NCI-H2227 treated with DMSO at 0.1 percent for 48 hours (cell line): ENCODE measurements around the gene ADARB2.

Experiments
- DNase-seq: peaks from one replicate; lab custom pipeline; 2025; lab: John Stamatoyannopoulos, UW

The ADARB2 gene

DNA sequence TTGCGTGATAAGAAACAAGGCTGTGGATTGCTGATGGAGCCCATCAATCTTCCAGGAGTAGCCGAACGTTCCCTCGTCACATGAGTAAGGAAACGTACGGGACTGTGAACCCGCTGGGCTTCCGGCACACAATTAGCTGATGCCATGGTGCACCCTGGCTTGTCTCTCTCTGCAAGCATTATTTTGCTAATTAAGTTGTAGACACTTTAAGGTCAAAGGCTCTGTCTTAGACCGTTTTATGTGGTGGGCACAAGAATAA is 50.9 kb downstream of the ADARB2 start:
- DNase-seq, result no peak

DNA sequence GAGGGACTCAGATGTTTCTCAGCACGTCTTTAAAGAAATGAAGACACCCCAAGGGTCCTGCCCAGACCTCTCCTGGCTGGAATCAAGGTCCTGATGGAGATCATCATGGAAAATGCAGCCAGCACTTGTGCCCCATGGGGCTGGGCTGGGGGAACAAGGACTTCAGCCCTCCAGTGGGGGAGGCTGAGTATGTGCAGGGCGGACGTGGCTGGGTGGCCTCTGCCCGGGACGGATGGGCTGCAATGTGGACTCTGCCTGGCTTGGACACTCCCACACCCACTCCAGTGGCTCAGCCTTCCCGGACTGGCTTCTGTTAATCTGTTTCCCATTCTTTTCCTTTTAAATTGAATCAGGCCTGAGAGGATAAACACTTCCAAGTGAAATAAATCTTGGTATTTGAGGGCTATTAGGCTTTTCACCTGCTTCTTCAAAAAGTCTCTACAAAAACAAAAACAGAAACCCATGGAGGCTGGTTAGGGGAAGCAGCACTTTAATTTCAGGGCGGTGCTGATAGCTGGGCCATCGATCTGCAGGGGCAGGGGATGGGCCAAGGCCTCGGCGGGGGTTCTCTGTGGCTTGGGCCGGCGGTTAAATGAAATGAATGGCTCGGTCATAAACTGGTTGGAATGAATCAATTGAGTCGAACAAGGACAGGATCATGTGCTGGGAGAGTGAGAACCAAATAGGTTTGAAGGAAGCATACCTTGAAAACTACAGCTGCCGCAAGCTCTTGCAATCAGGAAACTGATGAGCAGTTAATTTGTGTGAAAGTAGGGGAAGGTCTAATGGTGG is 51.4 kb downstream of the ADARB2 start:
- DNase-seq, result no peak

DNA sequence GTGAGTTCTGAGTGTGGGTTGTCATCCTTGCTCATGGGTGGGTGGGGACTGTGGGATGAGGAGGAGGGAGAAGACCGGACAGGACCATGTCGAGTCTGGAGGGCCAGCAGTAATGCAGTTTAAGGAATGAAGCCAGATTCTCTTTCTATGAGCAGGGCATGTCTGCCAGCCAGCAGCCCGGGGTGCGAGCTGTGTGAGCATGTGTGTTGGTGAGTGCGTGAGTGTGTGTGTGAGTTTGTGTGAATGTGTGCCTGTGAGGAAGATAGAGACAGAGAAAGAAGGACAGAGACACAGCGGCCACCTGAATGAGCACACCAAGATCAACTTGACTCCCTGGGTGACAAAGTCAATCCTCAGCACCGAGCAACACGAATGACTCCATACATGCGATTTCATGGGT is 52.3 kb downstream of the ADARB2 start:
- DNase-seq, result no peak

DNA sequence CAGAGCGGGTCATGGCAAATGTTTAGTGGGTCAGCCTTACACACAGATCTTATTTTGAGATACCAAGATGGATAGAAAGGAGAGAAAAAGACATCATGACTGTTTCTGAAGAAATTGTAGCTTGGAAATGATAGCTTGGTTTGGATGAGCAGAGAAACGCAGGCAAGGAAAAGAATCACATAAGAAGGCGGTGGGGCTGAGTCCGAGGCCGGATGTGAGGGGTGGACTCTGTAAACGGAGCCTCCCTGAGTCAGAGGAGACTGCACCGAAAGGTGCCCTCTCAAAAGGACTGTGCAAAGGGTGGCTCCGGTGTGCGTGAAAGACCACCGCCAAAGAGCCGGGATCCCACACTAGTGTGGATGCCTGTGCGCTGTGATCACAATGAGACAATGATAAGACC is 53.7 kb downstream of the ADARB2 start:
- DNase-seq, result no peak

DNA sequence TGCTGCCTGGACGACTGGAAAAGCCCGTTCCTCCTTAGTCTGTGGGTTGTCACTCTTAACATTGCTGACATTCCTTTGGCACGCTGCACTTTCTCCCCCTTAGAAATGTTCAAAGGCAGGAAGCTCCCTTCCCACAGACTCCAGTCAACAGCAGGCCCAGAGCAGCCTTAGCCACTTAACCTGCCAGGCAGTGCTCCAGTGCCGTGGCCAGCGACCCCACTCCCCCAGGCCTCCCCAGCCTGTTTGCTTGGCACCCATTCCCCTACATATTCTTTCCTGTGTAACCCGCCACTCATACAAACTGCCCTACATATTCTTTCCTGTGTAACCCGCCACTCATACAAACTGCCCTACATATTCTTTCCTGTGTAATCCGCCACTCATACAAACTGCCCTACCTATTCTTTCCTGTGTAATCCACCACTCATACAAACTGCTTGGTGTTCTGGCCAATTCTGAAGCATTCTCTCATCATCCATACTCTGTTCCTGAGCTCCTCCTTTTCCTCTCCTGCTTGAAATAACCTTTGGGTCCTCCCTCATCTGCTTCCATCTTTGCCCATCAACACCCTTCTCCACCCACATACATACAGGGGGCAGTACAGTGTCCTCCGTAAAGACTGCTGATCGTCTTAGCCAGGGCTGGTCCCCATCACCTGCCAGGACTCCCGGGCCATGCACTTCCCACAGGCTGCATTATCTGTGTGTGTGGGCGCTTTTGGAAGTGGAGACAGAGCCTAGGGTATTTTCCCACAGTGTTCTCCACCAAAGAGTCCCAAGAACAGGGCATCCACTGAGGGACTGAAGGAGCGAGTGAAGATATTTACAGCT is 57.3 kb downstream of the ADARB2 start:
- DNase-seq, result no peak

DNA sequence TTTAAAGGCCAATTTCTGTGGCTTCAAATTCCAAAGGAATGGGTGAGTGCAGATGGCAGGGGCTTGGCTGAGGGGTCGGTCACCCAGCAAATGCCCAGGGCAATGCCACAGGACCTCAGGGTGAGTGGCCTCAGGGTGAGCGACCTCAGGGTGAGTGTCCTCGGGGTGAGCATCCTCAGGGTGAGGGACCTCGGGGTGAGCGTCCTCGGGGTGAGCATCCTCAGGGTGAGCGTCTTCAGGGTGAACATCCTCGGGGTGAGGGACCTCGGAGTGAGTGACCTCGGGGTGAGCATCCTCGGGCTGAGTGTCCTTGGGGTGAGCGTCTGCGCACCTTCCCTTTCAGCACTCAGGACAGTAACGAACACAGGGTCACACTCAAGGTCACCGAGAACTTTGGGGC is 59.2 kb downstream of the ADARB2 start:
- no peak for DNase-seq

DNA sequence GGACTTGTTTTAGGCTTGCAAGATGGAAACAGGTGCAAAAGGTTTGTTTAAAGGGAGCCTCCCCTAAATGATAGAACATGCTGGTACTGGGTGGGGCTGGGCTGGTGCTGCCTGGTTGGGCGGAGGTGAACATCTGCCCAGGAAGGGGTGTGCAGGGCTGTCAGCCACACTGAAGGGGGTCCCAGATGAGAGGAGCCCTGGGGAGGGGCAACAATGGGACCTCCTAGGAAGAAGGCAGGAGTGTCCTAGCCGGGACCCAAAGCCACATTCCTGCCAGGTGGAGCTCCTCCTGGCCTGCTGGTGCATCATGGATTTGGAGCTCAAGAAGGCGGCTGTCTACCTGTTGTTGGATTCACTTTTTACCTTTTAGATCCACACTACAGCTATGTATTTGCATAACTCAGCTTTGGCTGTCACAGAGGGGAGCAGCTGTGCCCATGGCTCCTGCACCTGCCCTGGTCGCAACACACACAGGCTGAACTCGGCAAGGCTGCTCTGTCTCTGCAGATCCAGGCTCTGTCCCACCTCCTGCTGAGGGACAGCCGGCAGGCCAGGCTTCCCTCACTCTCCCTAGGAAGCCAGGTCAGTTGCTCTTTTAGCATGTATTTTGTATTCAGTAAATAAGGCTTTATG is 59.9 kb downstream of the ADARB2 start:
- no peak for DNase-seq

DNA sequence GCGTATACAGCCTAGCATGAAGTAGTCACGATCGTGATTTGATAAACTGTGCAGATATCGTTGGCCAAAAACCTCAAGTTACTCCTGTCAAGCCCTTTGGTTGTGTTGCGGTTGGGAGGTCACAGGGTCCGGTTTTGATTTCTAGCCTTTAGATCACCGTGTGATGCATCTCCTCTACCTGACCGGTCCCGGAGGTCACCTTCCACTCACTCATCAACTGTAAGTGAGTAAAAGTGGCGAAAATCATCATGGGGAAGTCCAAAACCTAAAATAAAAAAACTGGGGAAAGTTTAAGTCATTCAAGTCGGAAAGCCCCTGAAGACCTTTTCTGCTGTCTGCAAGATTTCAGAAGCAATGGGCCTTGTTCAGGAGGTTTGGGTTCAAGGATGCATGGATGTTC is 62.8 kb downstream of the ADARB2 start:
- no peak for DNase-seq

DNA sequence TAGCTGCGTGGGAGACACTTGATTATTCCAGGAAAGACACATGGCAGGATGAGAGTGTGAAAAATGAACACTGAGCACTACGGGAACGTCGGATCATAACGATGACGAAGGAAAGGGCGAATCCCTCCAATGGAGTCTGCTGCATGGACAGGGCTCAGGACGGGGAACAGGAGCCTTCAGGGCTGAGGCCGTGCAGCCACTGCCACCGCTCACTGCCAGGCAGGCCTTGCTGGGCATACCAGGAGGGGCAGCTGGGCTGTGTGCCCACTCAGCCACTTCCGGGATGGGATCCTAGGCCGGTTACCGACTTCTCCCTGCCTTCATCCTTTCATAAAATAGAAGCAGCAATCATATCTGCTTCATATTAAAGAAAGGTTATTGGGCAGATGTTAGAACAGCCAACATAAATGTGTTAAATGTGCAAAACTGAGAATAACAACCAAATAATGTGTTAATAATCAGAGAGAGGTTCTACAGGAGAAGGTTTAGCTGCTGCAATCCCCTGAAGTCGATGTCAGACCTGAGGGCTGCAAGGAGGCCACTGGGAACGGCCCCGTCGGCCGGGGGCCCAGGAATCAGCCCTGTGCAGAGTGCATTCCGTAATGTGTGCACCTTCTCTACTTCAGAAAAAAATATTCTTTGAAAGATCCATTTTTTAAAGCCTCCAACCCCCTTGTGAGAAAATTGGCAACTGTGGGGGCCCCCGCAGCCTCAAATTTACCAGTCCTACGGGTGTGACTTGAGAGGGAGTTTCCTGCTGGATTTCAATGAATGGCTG is 63.6 kb downstream of the ADARB2 start:
- no peak for DNase-seq

DNA sequence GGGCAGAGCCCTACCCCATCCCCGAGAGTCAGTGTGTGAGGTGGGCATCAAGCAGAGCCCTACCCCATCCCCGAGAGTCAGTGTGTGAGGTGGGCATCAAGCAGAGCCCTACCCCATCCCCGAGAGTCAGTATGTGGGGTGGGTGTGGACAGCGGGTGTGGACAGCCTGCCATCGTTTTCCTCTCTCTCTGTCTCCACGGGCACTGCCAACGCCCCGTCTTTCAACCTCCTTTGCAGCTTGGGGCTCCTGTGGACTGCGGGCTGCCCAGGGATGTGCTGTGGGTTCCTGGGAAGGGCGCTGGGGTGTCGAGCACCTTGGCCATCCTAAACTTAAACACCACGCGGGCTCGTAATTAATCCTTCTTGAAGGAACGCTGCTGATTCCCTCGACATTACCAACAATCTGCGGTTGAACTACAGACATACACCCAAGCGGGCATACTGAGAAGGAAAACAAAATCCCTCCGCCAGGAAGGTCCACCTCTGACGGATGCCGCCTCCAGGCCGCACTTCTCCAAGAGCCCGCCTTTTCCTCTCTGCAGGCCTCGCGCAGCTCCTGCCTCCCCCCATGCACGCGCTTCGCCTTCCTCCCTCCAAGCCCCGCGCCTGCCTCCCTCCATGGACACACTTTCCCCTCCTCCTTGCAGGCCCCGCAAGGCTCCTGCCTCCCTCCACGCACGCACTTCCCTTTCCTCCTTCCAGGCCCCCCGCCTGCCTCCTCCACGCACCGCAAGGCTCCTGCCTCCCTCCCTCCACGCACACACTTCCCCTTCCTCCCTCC is 65.1 kb downstream of the ADARB2 start:
- no peak for DNase-seq

DNA sequence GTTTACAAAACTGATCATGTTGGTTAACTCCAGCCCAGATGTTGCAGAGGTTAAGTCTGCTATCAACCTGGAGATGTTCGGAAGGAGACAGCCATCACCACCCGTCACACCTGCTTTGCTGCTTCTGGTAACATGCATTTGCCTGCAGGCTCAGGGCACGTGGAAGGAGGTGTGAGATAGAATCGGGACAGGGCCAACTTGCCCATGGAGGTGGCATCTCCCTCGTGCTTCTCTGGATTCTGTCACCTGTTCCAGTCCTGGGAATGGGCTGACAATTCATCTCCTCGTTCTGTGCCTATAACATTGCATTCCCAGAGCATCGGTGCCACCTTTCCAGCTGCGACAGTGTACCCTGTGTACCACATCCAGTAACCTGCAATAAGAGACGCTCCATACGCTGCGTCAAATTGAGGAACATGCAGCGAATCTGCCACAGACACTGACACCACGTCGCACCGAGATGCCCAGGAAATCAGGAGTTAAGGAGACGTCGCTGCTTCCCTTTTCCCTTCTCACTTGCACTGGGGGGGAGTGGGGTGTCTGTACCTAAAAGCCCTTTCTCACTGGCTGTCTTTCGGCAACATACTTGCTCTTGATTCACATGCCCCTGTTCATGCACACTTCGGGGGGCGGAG is 65.8 kb downstream of the ADARB2 start:
- no peak for DNase-seq

DNA sequence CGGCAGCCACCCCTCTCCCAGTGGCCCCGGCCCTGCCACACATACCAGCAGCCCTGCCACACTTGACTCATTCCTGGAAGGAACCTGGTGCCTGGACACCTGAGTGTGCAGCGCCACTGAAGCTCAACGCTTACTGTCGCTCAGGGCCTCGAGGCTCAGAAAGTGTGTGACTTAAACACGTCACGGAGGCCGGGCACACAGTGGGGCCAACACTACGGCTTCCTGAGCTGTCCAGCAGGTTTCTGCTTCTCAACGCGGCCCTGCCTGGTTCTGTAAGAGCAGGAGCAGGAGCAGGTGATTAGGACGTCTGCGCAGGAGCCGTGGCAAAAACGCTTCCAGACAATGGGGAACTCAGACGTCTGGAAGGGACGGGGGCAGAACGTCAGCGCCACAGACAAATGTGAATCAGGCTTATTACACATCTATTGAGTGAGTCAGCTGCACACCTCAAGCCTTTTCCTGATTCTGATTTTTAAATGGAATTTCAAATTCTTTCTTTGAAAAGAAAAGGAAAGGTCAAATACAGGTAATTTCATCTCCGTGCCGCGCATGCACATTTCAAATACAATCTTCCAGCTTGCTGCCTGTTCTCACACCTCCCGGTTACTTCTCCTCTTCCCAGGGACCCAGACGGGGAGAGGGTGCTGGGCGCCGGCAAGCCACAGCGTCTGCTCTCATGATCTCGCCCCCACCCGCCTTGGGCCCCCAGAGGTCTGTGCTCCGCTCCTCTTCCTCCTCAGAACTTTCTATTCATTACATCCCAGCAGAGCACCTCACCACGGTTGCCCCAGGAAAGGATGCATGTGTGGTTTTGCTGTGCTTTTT is 66.6 kb downstream of the ADARB2 start:
- no peak for DNase-seq

DNA sequence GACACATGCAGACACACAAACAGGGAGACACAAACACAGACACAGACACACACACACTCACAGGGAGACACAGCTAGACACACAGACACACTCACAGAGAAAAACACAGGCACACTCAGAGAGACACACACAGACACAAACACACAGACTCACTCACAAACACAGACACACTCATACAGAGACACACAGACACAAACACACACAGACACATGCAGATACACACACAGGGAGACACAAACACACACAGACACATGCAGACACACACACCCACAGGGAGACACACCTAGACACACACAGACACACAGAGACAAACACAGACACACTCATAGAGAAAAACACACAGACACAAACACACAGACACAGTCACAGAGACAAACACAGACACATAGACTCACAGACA is 67.9 kb downstream of the ADARB2 start:
- DNase-seq, result no peak

DNA sequence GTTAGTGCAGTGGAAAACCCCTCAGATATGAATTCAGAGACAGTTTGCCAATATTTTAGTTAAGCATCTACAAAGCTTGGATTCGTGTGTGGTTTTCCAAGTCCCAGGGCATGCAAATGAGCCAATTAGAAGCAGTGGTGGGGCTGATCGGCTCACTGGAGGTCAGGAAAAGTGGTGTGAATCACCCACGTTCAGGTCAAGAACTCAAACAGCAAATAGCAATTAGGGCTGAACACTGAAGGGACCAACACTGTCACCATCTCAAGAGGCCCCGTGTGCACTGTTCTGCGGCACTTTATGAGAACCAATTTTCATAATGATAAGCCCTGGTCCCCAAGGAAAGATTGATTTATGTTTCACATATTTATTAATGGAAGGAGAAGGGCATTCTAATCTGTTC is 68.9 kb downstream of the ADARB2 start:
- no peak for DNase-seq

DNA sequence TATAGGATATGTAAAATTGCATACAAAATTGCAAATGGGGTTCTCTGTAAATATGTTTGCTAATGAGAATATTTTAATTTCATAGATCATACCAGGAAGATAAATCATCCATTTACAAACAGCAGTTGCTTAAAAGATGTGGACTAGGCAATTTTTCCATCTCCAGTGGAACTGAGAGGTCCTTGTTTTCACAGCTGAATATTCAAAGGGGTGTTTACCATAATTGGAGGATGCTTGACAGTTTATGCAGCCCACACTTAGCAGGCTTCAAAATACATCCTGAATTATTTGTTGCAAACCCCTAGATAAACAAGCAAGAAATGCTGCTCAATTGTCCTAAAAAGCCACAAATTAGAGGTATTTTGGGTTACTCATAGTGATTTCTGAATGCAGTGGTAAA is 69.9 kb downstream of the ADARB2 start:
- DNase-seq, result no peak

DNA sequence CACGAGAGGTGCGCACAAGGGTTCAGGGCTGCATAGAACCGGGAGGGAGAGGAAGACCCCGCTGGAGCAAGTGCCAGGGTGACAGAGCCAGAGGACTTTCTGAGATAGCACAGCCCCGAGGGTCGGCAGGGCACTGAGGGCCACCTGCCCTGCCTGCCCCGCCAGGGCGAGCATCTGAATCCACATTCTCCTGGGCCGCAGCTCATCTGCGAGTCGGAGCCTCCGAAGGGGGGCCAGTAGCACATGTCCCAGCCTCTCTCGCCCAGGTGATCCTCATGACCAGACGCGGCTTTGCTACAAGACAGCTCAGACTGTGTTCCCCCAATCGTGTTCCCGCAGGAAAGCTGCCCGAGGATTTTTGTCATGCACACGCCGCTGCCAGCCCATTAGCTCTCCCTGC is 71.2 kb downstream of the ADARB2 start:
- DNase-seq, result no peak

DNA sequence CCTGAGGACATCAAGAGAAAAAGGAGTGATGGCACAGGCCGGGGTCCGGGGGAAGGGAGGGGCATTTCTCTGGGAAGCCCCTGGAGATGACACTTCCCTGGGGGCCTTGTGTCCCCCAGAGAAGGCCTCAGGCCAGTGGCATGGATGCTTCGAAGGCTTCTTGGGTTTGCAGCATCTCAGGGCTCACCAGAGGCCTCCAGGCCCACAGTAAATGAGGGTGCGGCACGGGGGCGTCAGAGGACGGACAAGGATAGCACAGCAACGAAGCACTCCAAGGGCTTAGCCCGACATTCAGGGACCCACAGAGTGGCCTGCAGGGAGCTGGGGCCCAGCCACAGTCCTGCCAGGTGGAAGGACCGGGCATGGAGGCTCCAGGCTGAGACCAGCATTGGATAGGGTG is 71.6 kb downstream of the ADARB2 start:
- no peak for DNase-seq

DNA sequence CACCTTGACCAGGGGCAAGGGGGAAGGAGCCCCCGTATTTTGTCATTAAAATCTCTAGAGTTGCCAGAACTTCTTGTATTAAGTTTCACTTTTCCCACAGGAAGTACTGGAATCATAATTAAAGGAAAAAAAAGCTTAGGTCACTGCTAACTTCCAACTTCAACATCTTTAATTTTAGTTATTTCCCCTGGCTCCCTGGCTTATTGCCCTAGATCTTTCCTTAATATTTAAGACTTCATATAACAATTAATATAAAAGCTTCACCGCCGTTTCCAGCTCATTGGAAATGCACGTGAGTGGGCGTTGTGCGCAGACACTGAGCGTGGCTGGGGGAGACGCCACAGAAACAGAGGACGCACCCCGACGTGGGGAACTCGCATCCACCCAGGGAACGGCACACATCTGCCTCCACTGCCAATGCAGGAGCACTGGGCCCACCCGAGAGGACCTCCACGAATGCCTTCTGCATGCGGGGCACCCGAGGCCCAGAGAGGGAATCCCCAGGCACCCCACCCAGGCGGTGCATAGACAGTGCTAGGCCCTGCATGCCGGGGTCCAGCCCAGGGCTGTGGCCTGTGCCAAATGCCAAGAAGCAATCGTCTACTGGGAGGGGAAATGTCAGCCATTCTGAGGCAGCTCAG is 72.2 kb downstream of the ADARB2 start:
- DNase-seq, result no peak

DNA sequence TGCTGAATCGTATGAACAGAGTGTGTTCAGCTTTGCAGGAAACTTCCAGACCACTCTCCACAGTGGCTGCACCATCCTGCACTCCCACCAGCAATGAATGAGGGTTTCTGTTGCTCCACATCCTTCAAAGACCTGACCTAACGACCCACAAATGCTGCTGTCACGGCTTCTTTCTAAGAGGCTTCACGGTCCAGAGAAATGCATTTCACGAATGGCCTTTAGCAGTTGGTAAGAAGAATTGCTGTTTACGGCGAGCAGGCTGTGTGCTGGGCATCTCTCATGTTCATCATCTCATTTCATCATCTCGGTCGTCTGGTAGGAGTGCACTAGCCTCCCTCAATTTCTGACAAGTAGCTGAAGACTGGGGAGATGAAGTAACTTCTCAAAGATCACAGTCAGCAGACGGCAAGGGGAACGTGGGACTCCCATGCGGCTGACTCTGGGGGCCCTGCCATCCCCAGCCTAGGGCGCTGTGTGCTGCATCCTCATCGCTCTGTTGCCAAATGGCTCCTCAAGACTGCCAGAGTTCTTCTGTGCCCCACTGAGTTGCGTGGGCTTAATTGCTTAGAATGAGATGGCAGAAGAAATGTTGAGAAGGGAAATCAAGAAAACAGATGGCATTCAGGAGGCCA is 72.9 kb downstream of the ADARB2 start:
- DNase-seq, result no peak
